K562 (cell line): ENCODE results near the gene ARMC7. TPM values are rescaled to one million over a fixed set of nuclear protein-coding genes. Genes with fewer than 3 reads are reported as not detected.
A peak's percentile ranks its signal among the peaks of the same experiment; 100 is the strongest.

Experiments
- ADNP ChIP-seq: fragments of 200-800 bp; sonication (Bioruptor generic); IDR thresholded peaks from 2 replicates; pipeline ENCODE4 v1.6.1; 2016; ENCODE audit warnings: missing genetic modification characterization, missing compliant biosample characterization
- ARID3B ChIP-seq: fragments of 250-450 bp; sonication (Bioruptor Pico); IDR thresholded peaks from 2 replicates; pipeline ENCODE4 v1.4.0; 2020; ENCODE audit warnings: borderline replicate concordance
- ARNT ChIP-seq, 2 experiments: fragments of 450-650 bp; IDR thresholded peaks; 2 replicates each; pipeline ENCODE4 v1.6.1; 2016; ENCODE audit warnings: mild to moderate bottlenecking in 1 of 2
- CREB1 ChIP-seq, 2 experiments: sonication (generic) in 1 of 2; formaldehyde crosslinking in 1 of 2; IDR thresholded peaks; 2 replicates each; pipeline versions ENCODE4 v1.6.1 to v1.8.0; 2012 to 2022; ENCODE audit warnings: inconsistent platforms in 1 of 2, mild to moderate bottlenecking in 1 of 2, missing genetic modification reagents in 1 of 2, moderate library complexity in 1 of 2
- E2F3 ChIP-seq: fragments of 250-450 bp; sonication (Bioruptor Pico); IDR thresholded peaks from 2 replicates; pipeline ENCODE4 v1.4.0; 2020; ENCODE audit warnings: mild to moderate bottlenecking
- EP400 ChIP-seq: fragments of 450-650 bp; IDR thresholded peaks from 2 replicates; pipeline ENCODE4 v1.6.1; 2017; ENCODE audit warnings: antibody characterized with exemption, mild to moderate bottlenecking, moderate library complexity
- GATAD2B ChIP-seq: fragments of 450-650 bp; IDR thresholded peaks from 2 replicates; pipeline ENCODE4 v1.6.1; 2017; ENCODE audit warnings: mild to moderate bottlenecking, borderline replicate concordance
- MYNN ChIP-seq, 2 experiments: sonication (generic); formaldehyde crosslinking in 1 of 2; IDR thresholded peaks; 2 replicates each; pipeline versions ENCODE4 v1.5.0 to v1.6.1; 2016 to 2020; ENCODE audit warnings: antibody characterized with exemption in 1 of 2, missing genetic modification reagents in 1 of 2
- PHB ChIP-seq: fragments of 250-450 bp; sonication (Bioruptor Pico); IDR thresholded peaks from 2 replicates; pipeline ENCODE4 v1.5.0; 2021
- PHF21A ChIP-seq: fragments of 450-650 bp; IDR thresholded peaks from 2 replicates; pipeline ENCODE4 v1.6.1; 2017; ENCODE audit warnings: low read depth, borderline replicate concordance
- PHF8 ChIP-seq: fragments of 200-600 bp; sonication (generic); IDR thresholded peaks from 2 replicates; pipeline ENCODE4 v1.6.1; 2012; ENCODE audit warnings: mixed run types, mild to moderate bottlenecking, inconsistent platforms, low read length, moderate library complexity, borderline replicate concordance
- SFPQ ChIP-seq: fragments of 200-400 bp; formaldehyde crosslinking; IDR thresholded peaks from 2 replicates; pipeline ENCODE4 v1.6.1; 2017; ENCODE audit warnings: mild to moderate bottlenecking, low read depth, low read length, moderate library complexity
- SRSF9 ChIP-seq: fragments of 200-400 bp; formaldehyde crosslinking; IDR thresholded peaks from 2 replicates; pipeline ENCODE4 v1.6.1; 2017; ENCODE audit warnings: low read depth, low read length, borderline replicate concordance
- ZNF253 ChIP-seq: fragments of 250-450 bp; sonication (Bioruptor Pico); conservative IDR thresholded peaks from 2 replicates; pipeline ENCODE4 v1.6.1; 2021; ENCODE audit warnings: mild to moderate bottlenecking
- polyA plus RNA-seq, 8 experiments: library from polyadenylated mRNA; depleted of rRNA in 4 of 8; stranded (reverse) in 5 of 8; unstranded in 3 of 8; fragments of >200 nt; fragmentation: Nextera tagmentation in 2 of 8; fragmentation: Illumina TruSeq in 1 of 8; extraction: Ambion mirVana in 2 of 8; extraction: Trizol in 1 of 8; gene quantifications; 2 replicates each; pipeline versions ENCODE4 v1.2.1 to v1.2.3, GENCODE V29; 2011 to 2014; ENCODE audit warnings: inconsistent platforms in 1 of 8, missing spikeins in 1 of 8
- total RNA-seq, 7 experiments: library from RNA; depleted of rRNA in 6 of 7; stranded (reverse); fragments of >200 nt in 6 of 7; fragmentation: Illumina TruSeq in 2 of 7; extraction: Trizol in 2 of 7; gene quantifications; 2 replicates each; pipeline versions ENCODE4 v1.2.1 to v1.2.3, GENCODE V29; 2011 to 2021; ENCODE audit warnings: low replicate concordance in 1 of 7
- TF ChIP-seq, protein P1 (sequence below): fragments of 450-650 bp; IDR thresholded peaks from 2 replicates; pipeline ENCODE4 v1.6.1; 2016; ENCODE audit warnings: low read depth

Gene ARMC7
- total and polyA plus RNA-seq, 9 of the 15 experiments (the other 6 are each of a cell fraction or from before 2014, with no cell fraction given) = 1.4 to 15.2 (median 5.9) TPM

- TF ChIP-seq SFPQ = no peak
- TF ChIP-seq, protein P1, sequence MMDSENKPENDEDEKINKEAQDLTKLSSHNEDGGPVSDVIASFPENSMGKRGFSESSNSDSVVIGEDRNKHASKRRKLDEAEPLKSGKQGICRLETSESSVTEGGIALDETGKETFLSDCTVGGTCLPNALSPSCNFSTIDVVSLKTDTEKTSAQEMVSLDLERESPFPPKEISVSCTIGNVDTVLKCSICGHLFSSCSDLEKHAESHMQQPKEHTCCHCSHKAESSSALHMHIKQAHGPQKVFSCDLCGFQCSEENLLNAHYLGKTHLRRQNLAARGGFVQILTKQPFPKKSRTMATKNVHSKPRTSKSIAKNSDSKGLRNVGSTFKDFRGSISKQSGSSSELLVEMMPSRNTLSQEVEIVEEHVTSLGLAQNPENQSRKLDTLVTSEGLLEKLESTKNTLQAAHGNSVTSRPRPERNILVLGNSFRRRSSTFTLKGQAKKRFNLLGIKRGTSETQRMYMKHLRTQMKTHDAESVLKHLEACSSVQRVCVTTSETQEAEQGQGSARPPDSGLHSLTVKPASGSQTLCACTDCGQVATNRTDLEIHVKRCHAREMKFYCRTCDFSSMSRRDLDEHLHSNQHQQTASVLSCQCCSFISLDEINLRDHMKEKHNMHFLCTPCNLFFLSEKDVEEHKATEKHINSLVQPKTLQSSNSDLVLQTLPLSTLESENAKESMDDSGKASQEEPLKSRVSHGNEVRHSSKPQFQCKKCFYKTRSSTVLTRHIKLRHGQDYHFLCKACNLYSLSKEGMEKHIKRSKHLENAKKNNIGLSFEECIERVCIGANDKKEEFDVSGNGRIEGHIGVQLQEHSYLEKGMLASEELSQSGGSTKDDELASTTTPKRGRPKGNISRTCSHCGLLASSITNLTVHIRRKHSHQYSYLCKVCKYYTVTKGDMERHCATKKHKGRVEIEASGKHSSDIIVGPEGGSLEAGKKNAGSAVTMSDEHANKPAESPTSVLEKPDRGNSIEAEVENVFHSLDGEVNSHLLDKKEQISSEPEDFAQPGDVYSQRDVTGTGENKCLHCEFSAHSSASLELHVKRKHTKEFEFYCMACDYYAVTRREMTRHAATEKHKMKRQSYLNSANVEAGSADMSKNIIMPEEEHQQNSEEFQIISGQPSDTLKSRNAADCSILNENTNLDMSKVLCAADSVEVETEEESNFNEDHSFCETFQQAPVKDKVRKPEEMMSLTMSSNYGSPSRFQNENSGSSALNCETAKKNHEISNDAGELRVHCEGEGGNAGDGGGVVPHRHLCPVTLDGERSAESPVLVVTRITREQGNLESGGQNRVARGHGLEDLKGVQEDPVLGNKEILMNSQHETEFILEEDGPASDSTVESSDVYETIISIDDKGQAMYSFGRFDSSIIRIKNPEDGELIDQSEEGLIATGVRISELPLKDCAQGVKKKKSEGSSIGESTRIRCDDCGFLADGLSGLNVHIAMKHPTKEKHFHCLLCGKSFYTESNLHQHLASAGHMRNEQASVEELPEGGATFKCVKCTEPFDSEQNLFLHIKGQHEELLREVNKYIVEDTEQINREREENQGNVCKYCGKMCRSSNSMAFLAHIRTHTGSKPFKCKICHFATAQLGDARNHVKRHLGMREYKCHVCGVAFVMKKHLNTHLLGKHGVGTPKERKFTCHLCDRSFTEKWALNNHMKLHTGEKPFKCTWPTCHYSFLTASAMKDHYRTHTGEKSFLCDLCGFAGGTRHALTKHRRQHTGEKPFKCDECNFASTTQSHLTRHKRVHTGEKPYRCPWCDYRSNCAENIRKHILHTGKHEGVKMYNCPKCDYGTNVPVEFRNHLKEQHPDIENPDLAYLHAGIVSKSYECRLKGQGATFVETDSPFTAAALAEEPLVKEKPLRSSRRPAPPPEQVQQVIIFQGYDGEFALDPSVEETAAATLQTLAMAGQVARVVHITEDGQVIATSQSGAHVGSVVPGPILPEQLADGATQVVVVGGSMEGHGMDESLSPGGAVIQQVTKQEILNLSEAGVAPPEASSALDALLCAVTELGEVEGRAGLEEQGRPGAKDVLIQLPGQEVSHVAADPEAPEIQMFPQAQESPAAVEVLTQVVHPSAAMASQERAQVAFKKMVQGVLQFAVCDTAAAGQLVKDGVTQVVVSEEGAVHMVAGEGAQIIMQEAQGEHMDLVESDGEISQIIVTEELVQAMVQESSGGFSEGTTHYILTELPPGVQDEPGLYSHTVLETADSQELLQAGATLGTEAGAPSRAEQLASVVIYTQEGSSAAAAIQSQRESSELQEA = no peak
- 0 out of 4 replicates have a peak, but pooled peaks of 1 of the 2 experiments have one; percentile 32 for TF ChIP-seq ARNT (IDR thresholded peaks at IDR 0.05)
- TF ChIP-seq SRSF9 = no peak
- no peak for TF ChIP-seq ADNP (tag)
- no peak for TF ChIP-seq PHB (CRISPR knock-in tag)
- no peak for TF ChIP-seq ARID3B (CRISPR knock-in tag)
- TF ChIP-seq PHF21A = no peak
- TF ChIP-seq GATAD2B = peak; percentile 85; the same call in 1 of the 2 replicates
- no peak; the same call in 1 of the 2 replicates for TF ChIP-seq CREB1 (IDR thresholded peaks at IDR 0.05)
- TF ChIP-seq CREB1 (CRISPR knock-in tag; IDR thresholded peaks at IDR 0.05) = peak; percentile 79
- peak; percentile 73 for TF ChIP-seq EP400
- peak; percentile 12; the same call in 1 of the 2 replicates for TF ChIP-seq MYNN (IDR thresholded peaks at IDR 0.05)
- TF ChIP-seq MYNN (CRISPR knock-in tag; IDR thresholded peaks at IDR 0.05) = no peak
- TF ChIP-seq PHF8 = peak; percentile 98
- no peak for TF ChIP-seq ZNF253 (CRISPR knock-in tag)
- TF ChIP-seq E2F3 (CRISPR knock-in tag) = no peak
These were observed 44.7 kb downstream of the ARMC7 start, which contains the start of gene JPT1 (continued) for GRCh38 chr17:75154195-75155106.
